ENCODE measurements around the gene KRIT1.

Gene KRIT1

GRCh38 chr7:92226981-92227380 lies 18.7 kb downstream of the KRIT1 start:
- TF ChIP-seq, protein P1, sequence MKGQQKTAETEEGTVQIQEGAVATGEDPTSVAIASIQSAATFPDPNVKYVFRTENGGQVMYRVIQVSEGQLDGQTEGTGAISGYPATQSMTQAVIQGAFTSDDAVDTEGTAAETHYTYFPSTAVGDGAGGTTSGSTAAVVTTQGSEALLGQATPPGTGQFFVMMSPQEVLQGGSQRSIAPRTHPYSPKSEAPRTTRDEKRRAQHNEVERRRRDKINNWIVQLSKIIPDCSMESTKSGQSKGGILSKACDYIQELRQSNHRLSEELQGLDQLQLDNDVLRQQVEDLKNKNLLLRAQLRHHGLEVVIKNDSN (IDR thresholded peaks at IDR 0.05) = no peak
- TF ChIP-seq MAX (IDR thresholded peaks at IDR 0.05) (no peak), FOXM1 (IDR thresholded peaks at IDR 0.05; ENCODE audit: borderline replicate concordance, low read depth) (no peak), REST (IDR thresholded peaks at IDR 0.05; ENCODE audit: low read depth) (no peak)

GRCh38 chr7:92221766-92222165 lies 23.9 kb downstream of the KRIT1 start:
- TF ChIP-seq FOXM1 (IDR thresholded peaks at IDR 0.05; ENCODE audit: borderline replicate concordance, low read depth) = no peak
- TF ChIP-seq YY1 (IDR thresholded peaks at IDR 0.05; ENCODE audit: low read depth) = no peak
- TF ChIP-seq RAD21 (IDR thresholded peaks at IDR 0.05; ENCODE audit: low read depth) = no peak
- no peak for TF ChIP-seq TAF1 (IDR thresholded peaks at IDR 0.05; ENCODE audit: low read depth)
- TF ChIP-seq EP300 (IDR thresholded peaks at IDR 0.05; ENCODE audit: borderline replicate concordance) = no peak
- TF ChIP-seq EGR1 (IDR thresholded peaks at IDR 0.05) = no peak
- TF ChIP-seq NFIC (IDR thresholded peaks at IDR 0.05) = no peak
- TF ChIP-seq, protein P1 (IDR thresholded peaks at IDR 0.05) = no peak
- TF ChIP-seq CEBPB (IDR thresholded peaks at IDR 0.05) = no peak
- no peak for TF ChIP-seq REST (IDR thresholded peaks at IDR 0.05; ENCODE audit: low read depth)
- TF ChIP-seq TCF12 (IDR thresholded peaks at IDR 0.05; ENCODE audit: low read depth) = no peak

- TF ChIP-seq EGR1 (IDR thresholded peaks at IDR 0.05) (no peak), MAX (IDR thresholded peaks at IDR 0.05) (no peak), ZBTB7A (IDR thresholded peaks at IDR 0.05; ENCODE audit: low read depth) (no peak), NFIC (IDR thresholded peaks at IDR 0.05) (no peak), TCF12 (IDR thresholded peaks at IDR 0.05; ENCODE audit: low read depth) (no peak), EP300 (IDR thresholded peaks at IDR 0.05; ENCODE audit: borderline replicate concordance) (no peak), RAD21 (IDR thresholded peaks at IDR 0.05; ENCODE audit: low read depth) (no peak), CREB1 (IDR thresholded peaks at IDR 0.05; ENCODE audit: low read depth) (no peak), REST (IDR thresholded peaks at IDR 0.05; ENCODE audit: low read depth) (no peak), FOXM1 (IDR thresholded peaks at IDR 0.05; ENCODE audit: borderline replicate concordance, low read depth) (no peak)
Measured at GRCh38 chr7:92206672-92207071, 39.0 kb downstream of the KRIT1 start.

DNA sequence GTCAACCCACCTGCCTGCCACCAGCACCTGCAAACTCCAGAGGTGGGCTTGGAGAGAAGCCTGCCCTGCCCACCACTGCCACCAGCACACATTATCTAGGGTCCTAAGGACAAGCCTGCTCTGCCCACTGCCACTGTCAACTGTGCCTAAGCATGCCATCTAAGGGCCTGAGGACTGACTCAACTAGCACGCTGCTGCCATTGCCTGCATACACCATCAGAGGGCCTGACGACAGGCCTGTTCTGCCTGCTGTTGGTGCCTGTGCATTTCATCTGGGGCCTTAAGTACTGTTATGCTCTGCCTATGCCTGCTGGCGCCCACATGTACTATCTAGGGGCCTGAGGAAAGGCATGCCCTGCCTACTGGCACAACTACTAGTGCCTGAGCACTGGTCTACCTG lies 39.7 kb downstream of the KRIT1 start:
- TF ChIP-seq REST (IDR thresholded peaks at IDR 0.05; ENCODE audit: low read depth) (no peak), CREB1 (IDR thresholded peaks at IDR 0.05; ENCODE audit: low read depth) (no peak), MAX (IDR thresholded peaks at IDR 0.05) (no peak), NFIC (IDR thresholded peaks at IDR 0.05) (no peak), YY1 (IDR thresholded peaks at IDR 0.05; ENCODE audit: low read depth) (no peak), FOXM1 (IDR thresholded peaks at IDR 0.05; ENCODE audit: borderline replicate concordance, low read depth) (no peak), EP300 (IDR thresholded peaks at IDR 0.05; ENCODE audit: borderline replicate concordance) (no peak), ZBTB7A (IDR thresholded peaks at IDR 0.05; ENCODE audit: low read depth) (no peak), CEBPB (IDR thresholded peaks at IDR 0.05) (no peak), RAD21 (IDR thresholded peaks at IDR 0.05; ENCODE audit: low read depth) (no peak), EGR1 (IDR thresholded peaks at IDR 0.05) (no peak), TEAD4 (IDR thresholded peaks at IDR 0.05) (no peak), TCF12 (IDR thresholded peaks at IDR 0.05; ENCODE audit: low read depth) (no peak), TAF1 (IDR thresholded peaks at IDR 0.05; ENCODE audit: low read depth) (no peak)
- TF ChIP-seq, protein P1 (IDR thresholded peaks at IDR 0.05) = no peak
